NCI-H2196 treated with DMSO at 0.1 percent for 48 hours (cell line): Measurements from ENCODE around the gene ZNF557.

Experiments used
- DNase-seq: peaks from one replicate; lab custom pipeline; 2025; ENCODE audit not compliant: unreplicated experiment; lab: John Stamatoyannopoulos, UW

The ZNF557 gene

GRCh38 chr19:7124782-7125181, 55.3 kb downstream of the ZNF557 start:
- no peak for DNase-seq

GRCh38 chr19:7125221-7125620, 55.7 kb downstream of the ZNF557 start:
- DNase-seq: no peak

- DNase-seq: no peak
Measured at GRCh38 chr19:7126132-7126531, 56.6 kb downstream of the ZNF557 start.

GRCh38 chr19:7130043-7130442, 60.5 kb downstream of the ZNF557 start:
- DNase-seq: no peak

GRCh38 chr19:7132054-7132453, 62.6 kb downstream of the ZNF557 start:
- DNase-seq: no peak

GRCh38 chr19:7137120-7137519, 67.6 kb downstream of the ZNF557 start:
- no peak for DNase-seq
